SK-N-SH (cell line): ENCODE data around the gene GSG1L. TPM values are rescaled to one million over a fixed set of nuclear protein-coding genes. Genes with fewer than 3 reads are reported as not detected.

ENCODE experiments used
- CTCF ChIA-PET: fragments of 300-600, 350-600 bp; formaldehyde crosslinking; extraction: SDS; loops from one replicate; lab custom pipeline; 2021; lab: Yijun Ruan, JAX
- POLR2A ChIA-PET: fragments of 350-600 bp; sonication (Branson Sonifier 250); formaldehyde crosslinking; extraction: SDS; loops from one replicate; lab custom pipeline; 2020; ENCODE audit warnings: antibody characterized with exemption, inconsistent platforms; lab: Yijun Ruan, JAX
- DNase-seq: peaks from one replicate; pipeline ENCODE4 v3.0.0; 2012
- H2AFZ ChIP-seq: fragments of 200-600 bp; sonication (generic); 2 replicates; pipeline ENCODE4 v1.8.1; 2016; ENCODE audit warnings: antibody characterized with exemption, mild to moderate bottlenecking, low read depth
- H3F3A ChIP-seq: fragments of 200-600 bp; sonication (generic); replicated peaks from 2 replicates; pipeline ENCODE3; 2016; ENCODE audit warnings: antibody characterized with exemption, mild to moderate bottlenecking; ENCODE audit not compliant: insufficient read depth
- H3K27ac ChIP-seq, 2 experiments: fragments of 200-500 bp in 1 of 2; fragments of 200-600 bp in 1 of 2; sonication (Bioruptor generic) in 1 of 2; sonication (generic), shearing (Covaris generic) in 1 of 2; 2 replicates each; pipeline versions ENCODE4 v1.5.1 to v1.6.1; 2014 to 2016; ENCODE audit warnings: low read depth in 2 of 2, inconsistent platforms in 1 of 2, low read length in 1 of 2, mild to moderate bottlenecking in 1 of 2, mixed read lengths in 1 of 2
- H3K27me3 ChIP-seq: fragments of 200-600 bp; sonication (generic), shearing (Covaris generic); 2 replicates; pipeline ENCODE4 v1.6.1; 2016; ENCODE audit warnings: mixed run types; ENCODE audit not compliant: insufficient read depth
- H3K36me3 ChIP-seq, 2 experiments: fragments of 200-500 bp in 1 of 2; fragments of 200-600 bp in 1 of 2; sonication (Bioruptor generic) in 1 of 2; sonication (generic) in 1 of 2; replicated peaks in 1 of 2; 2 replicates each; pipeline versions ENCODE3 to v1.5.1; 2014 to 2016; ENCODE audit warnings: low read length in 1 of 2, mild to moderate bottlenecking in 1 of 2; ENCODE audit not compliant: insufficient read depth in 2 of 2, control insufficient read depth in 1 of 2
- H3K4me1 ChIP-seq, 2 experiments: fragments of 200-500 bp in 1 of 2; fragments of 200-600 bp in 1 of 2; sonication (Bioruptor generic) in 1 of 2; sonication (generic), shearing (Covaris generic) in 1 of 2; 2 replicates each; pipeline versions ENCODE4 v1.5.1 to v1.6.1; 2014 to 2016; ENCODE audit warnings: low read depth in 1 of 2, low read length in 1 of 2, mixed run types in 1 of 2; ENCODE audit not compliant: insufficient read depth in 2 of 2, control insufficient read depth in 1 of 2
- H3K4me2 ChIP-seq: fragments of 200-600 bp; sonication (generic), shearing (Covaris generic); 2 replicates; pipeline ENCODE4 v1.6.1; 2017; ENCODE audit warnings: mixed run types
- H3K4me3 ChIP-seq, 2 experiments: fragments of 200-500 bp in 1 of 2; fragments of 200-600 bp in 1 of 2; sonication (Bioruptor generic) in 1 of 2; sonication (generic), shearing (Covaris generic) in 1 of 2; 2 replicates each; pipeline versions ENCODE4 v1.5.1 to v1.8.1; 2014 to 2016; ENCODE audit warnings: low read depth in 2 of 2, inconsistent platforms in 1 of 2, low read length in 1 of 2, mild to moderate bottlenecking in 1 of 2, mixed read lengths in 1 of 2, moderate library complexity in 1 of 2
- H3K79me2 ChIP-seq: fragments of 200-600 bp; sonication (generic); 2 replicates; pipeline ENCODE4 v1.8.1; 2017; ENCODE audit warnings: mild to moderate bottlenecking; ENCODE audit not compliant: insufficient read depth
- H3K9ac ChIP-seq: fragments of 200-600 bp; sonication (generic); 2 replicates; pipeline ENCODE4 v1.6.1; 2017; ENCODE audit warnings: mixed run types
- H3K9me2 ChIP-seq: fragments of 200-600 bp; sonication (generic); 2 replicates; pipeline ENCODE4 v1.6.1; 2017; ENCODE audit warnings: mixed run types
- H3K9me3 ChIP-seq: fragments of 200-600 bp; sonication (generic); 2 replicates; pipeline ENCODE4 v1.6.1; 2017; ENCODE audit warnings: mixed run types, mild to moderate bottlenecking, moderate library complexity
- H4K20me1 ChIP-seq: fragments of 200-600 bp; sonication (generic); 2 replicates; pipeline ENCODE4 v1.6.1; 2017; ENCODE audit warnings: mild to moderate bottlenecking, mixed run types; ENCODE audit not compliant: insufficient read depth
- ELF1 ChIP-seq: IDR thresholded peaks from 2 replicates; pipeline ENCODE4 v1.4.0; 2012
- IRF3 ChIP-seq: fragments of 150-350 bp; IDR thresholded peaks from 2 replicates; pipeline ENCODE4 v1.6.1; 2016; ENCODE audit warnings: mild to moderate bottlenecking, low read depth, low read length
- JUND ChIP-seq: IDR thresholded peaks from 2 replicates; pipeline ENCODE4 v1.4.0; 2012
- MEF2A ChIP-seq: IDR thresholded peaks from 2 replicates; pipeline ENCODE4 v1.4.0; 2012; ENCODE audit warnings: low read depth, borderline replicate concordance
- REST ChIP-seq: IDR thresholded peaks from 2 replicates; pipeline ENCODE4 v1.6.1; 2012; ENCODE audit warnings: mild to moderate bottlenecking, low read depth, low read length, moderate library complexity
- SIN3A ChIP-seq: IDR thresholded peaks from 2 replicates; pipeline ENCODE4 v1.6.1; 2012; ENCODE audit warnings: low read depth, mild to moderate bottlenecking, low read length, moderate library complexity, borderline replicate concordance
- TCF12 ChIP-seq: IDR thresholded peaks from 2 replicates; pipeline ENCODE4 v1.4.0; 2012
- USF2 ChIP-seq: fragments of 150-350 bp; IDR thresholded peaks from 2 replicates; pipeline ENCODE4 v1.6.1; 2017; ENCODE audit warnings: antibody characterized with exemption, low read length, low read depth, borderline replicate concordance
- ZBTB33 ChIP-seq: IDR thresholded peaks from 2 replicates; pipeline ENCODE4 v1.4.0; 2012; ENCODE audit warnings: low read depth, borderline replicate concordance
- WGBS: methylation state at CpG from one replicate; pipeline ENCODE4 v1.1.6; 2017; ENCODE audit warnings: low lambda C conversion rate; 5-methylcytosine and 5-hydroxymethylcytosine counted together
- polyA plus RNA-seq, 3 experiments: library from polyadenylated mRNA; depleted of rRNA; stranded (reverse); fragments of >200 nt; gene quantifications; 2 replicates each; pipeline ENCODE4 v1.2.3, GENCODE V29; 2012

GSG1L gene
- polyA plus RNA-seq, 1 of the 3 experiments (the other 2 are of a cell fraction) = not detected

GRCh38 chr16:27863377-27863776 is 200.1 kb downstream of the GSG1L start (continued):
- TF ChIP-seq REST = no peak
- no peak for TF ChIP-seq TCF12
- TF ChIP-seq SIN3A = no peak
- no peak for TF ChIP-seq ZBTB33
- no peak for TF ChIP-seq IRF3

- no peaks in the 10 kb centered on the region for H3K9me2 ChIP-seq
- TF ChIP-seq ELF1 (no peak), MEF2A (no peak), JUND (no peak), USF2 (no peak)
These were observed 200.6 kb downstream of the GSG1L start for GRCh38 chr16:27862953-27863352.

More at GRCh38 chr16:27862953-27863352, 200.6 kb downstream of the GSG1L start:
- Histone ChIP-seq H2AFZ (no peak overlapping the region), H3K4me2 (no peak overlapping the region), H3K27me3 (no peaks in the 10 kb centered on the region), H3K4me3 (no peak overlapping the region), H3K9ac (no peak overlapping the region), H3K79me2 (no peaks in the 10 kb centered on the region), H3K4me1 (no peaks in the 10 kb centered on the region), H3K36me3 (no peaks in the 10 kb centered on the region), H3F3A (no peaks in the 10 kb centered on the region), H3K27ac (no peak overlapping the region), H3K9me3 (no peaks in the 10 kb centered on the region), H4K20me1 (no peaks in the 10 kb centered on the region)
- ChIA-PET POLR2A (no interaction called here), CTCF (interaction anchor here (1.1 to 2.8 kb wide), 4 partner anchors 9 to 223 kb away, joined by 3 to 14 read pairs (median 6); no protein-coding TSS in a partner anchor)
- WGBS = 50% methylated on average over 1 of the region's 1 CpG
- DNase-seq = no peak
